Fibroblast of the aortic adventitia (primary cell): Measurements from ENCODE around the gene CCNK. TPM values are rescaled to one million over a fixed set of nuclear protein-coding genes. Genes with fewer than 3 reads are reported as not detected.

Experiments
- DNase-seq: peaks from one replicate; pipeline ENCODE4 v3.0.0-alpha.2; 2010; ENCODE audit warnings: low read depth
- H3K4me3 ChIP-seq: 2 replicates; pipeline ENCODE4 v1.5.1; 2011; ENCODE audit warnings: low read depth, mild to moderate bottlenecking, control low read depth, low read length, moderate library complexity
- CTCF ChIP-seq: IDR thresholded peaks from 2 replicates; pipeline ENCODE4 v1.5.1; 2011; ENCODE audit warnings: mild to moderate bottlenecking, low read length, control low read depth, inconsistent platforms; ENCODE audit not compliant: insufficient read depth
- total RNA-seq: library from RNA; depleted of rRNA; stranded (reverse); fragments of >200 nt; gene quantifications from 2 replicates; pipeline ENCODE4 v1.2.3, GENCODE V29; 2012; ENCODE audit warnings: low replicate concordance

Gene CCNK
- total RNA-seq, 1 donor: 27.3 TPM

DNA sequence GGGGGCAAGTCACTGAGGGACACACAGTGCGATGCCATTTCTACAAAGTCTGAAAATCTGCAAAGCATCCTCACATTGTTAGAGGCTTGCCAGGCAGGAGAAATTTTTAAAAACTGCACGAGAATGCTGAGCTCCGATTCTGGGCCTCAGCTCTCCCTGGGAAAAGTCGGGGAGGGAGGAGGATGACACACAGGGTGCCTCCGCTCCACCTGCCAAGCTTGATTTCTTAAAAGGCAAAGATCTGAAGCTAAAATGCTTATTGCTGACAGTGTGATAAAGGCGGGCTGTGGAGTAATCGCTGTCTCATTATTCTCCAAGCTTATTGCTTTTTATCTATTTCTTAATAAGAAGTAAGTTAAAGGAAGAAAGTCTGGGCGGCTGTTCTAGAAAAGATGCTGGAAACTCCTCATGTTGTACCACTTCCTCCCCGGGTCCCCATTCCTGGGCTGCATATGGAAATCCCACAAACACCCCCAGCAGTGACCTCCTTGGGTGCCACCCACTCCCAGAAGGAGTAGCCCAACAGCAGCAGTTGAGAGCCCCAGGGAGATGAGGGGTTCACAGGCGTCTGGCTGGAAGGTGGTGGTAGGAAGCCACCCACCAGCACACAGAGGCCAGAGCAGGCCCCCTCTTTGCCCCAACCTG is 67.8 kb downstream of the CCNK start:
- no peak overlapping the region for H3K4me3 ChIP-seq
- no peak for TF ChIP-seq CTCF
- DNase-seq: no peak

DNA sequence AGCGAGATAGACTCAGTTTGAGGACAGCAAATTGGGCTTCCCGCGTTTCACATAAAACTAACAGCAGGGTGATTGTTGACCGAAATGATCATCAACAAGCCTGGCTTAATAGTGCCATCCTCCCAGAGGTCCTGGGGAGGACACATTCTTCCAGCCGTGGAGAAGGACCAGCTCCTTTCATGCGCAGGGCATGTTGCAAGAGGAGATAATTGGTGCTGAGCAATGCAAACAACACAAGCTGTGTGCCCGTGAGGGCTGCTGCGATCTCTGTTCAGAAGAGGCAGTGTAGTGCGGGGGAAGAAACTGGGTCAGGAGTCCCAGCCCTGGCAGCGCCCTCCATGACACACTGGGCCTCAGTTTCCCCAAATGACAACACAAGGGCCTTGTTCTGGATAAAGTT is 68.5 kb downstream of the CCNK start:
- no peak for TF ChIP-seq CTCF
- no peak overlapping the region for H3K4me3 ChIP-seq
- DNase-seq: no peak

DNA sequence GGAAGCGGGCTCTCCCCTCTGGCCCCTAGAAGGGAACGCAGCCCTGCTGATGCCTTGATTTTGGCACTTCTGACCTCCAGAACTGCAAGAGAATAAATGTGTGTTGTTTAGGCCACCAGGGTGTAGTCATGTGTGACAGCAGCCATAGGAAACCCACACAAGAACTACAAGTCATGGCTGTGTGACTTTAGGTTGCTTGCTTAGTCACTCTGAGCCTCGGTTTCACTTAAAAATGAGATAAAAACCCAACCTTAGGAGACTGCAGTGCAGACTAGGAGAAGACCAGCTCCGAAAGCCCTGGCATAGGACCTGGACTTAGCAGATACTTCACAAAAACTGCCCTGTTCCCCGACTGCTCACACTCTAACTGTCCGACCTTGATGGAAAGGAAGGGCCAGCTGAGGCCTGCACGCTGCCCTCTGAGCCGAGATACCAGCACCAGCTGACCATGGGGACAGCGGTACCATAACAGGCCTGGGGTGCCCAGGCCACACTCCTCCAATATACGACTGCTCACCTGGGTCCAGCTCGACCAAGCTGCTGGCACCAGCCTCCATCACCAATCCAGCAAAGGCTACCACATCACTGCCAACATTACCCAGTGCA is 69.3 kb downstream of the CCNK start:
- TF ChIP-seq CTCF: no peak
- no peak for DNase-seq
- no peak overlapping the region for H3K4me3 ChIP-seq

- DNase-seq: no peak
These were observed 70.1 kb downstream of the CCNK start for GRCh38 chr14:99551034-99551922.

GRCh38 chr14:99552021-99552553 is 70.9 kb downstream of the CCNK start:
- DNase-seq: no peak
- H3K4me3 ChIP-seq: no peak overlapping the region
- no peak for TF ChIP-seq CTCF

More at GRCh38 chr14:99551034-99551922, 70.1 kb downstream of the CCNK start:
- no peak overlapping the region for H3K4me3 ChIP-seq
- no peak for TF ChIP-seq CTCF

- H3K4me3 ChIP-seq: no peak overlapping the region
- DNase-seq: no peak
- no peak for TF ChIP-seq CTCF
These were observed 71.5 kb downstream of the CCNK start for GRCh38 chr14:99552572-99553216.
